D721Med (cell line): ENCODE data around the gene POLE.

Experiments
- DNase-seq: peaks from one replicate; pipeline ENCODE4 v3.0.0; 2011; ENCODE audit warnings: low spot score; ENCODE audit not compliant: insufficient read length
- FAIRE-seq: peaks from 2 replicates; lab custom pipeline; 2011; peaks lifted over from hg19 to GRCh38; lab: Jason Lieb, UNC
- CTCF ChIP-seq: IDR thresholded peaks from 2 replicates; pipeline ENCODE4 v1.5.1; 2012; ENCODE audit warnings: mild to moderate bottlenecking, control low read depth; ENCODE audit not compliant: insufficient read depth; ENCODE audit errors: missing control alignments

The POLE gene

GRCh38 chr12:132604668-132605441 is 82.3 kb downstream of the POLE start:
- DNase-seq, result no peak
- FAIRE-seq, result no peak
- TF ChIP-seq CTCF, result no peak

- DNase-seq, result no peak
- no peak for TF ChIP-seq CTCF
- FAIRE-seq, result no peak
These were observed 83.0 kb downstream of the POLE start for GRCh38 chr12:132604151-132604618.

DNA sequence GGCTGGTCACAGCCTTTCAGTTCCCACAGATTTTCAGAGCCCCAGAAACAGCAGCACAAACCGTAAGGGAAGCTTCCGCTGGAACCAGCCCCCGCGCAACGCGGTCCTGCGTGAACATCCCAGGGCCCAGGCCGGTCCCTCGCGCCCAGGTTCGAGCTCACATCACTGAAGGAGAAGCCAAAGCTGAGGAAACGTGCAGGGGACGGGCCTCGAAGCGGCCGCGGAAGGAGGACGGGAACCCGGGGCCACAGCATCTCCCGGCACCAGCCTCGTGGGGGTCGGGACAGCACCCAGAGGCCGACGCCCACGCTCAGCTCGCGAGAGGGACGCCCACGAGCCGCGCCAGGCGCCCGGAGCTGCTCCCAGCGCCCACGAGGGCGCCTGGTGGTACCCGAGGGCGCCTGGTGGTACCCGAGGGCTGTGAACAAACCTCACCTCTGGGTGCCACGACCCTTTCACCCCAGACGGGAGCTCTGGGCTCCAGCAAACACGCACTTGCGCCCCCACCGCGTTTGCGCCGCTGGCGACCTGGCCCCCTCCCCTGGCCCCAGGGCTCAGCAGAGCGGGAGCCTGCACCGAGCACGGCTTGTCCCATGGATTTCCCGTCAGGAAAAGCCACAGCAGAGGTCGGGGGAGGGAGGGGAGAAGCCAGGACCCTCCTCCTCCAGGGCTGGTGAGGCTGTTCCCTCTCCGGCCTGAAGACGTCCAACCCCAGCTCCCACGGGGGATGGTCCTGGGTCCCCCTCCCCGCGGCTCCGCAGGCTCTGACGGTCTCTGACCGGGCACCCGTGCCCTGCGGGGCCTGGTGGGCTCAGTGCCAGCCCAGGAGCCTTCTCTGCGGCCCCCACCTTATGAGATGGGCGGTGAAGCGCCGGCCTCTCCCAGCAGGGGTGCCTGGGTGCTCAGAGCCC is 83.6 kb downstream of the POLE start:
- no peak for FAIRE-seq
- no peak for DNase-seq
- TF ChIP-seq CTCF, result no peak

DNA sequence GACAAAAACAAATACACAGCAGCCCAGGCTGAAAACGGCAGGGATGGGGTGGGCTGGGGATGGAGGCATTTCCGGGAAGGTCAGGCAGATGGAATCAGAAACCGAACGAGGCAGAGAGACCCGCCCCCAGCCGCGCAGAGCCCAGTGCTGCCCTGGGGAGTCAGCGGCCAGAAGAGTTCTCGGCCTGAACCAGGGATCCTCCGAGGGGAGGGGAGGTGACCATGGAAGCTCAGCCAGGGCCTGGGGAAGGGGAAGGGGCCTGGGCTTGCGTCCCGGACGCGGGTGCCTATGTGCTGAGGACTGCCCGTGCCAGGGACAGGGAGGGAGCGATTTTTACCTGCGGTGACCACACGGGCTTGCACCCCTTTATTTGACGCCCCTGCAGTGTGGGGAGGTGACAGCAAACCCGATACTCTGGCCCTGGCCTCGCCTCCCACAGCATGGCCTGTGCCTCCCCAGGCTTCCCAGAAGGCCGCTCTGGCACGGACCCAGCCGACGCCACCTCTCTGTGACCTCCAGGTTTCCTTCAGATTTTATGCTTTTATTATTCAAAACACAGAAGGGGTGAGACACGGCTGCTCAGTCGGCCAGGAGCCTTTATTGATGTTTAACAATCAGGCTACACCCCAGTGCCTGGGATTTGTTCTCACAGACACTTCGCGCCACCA is 84.4 kb downstream of the POLE start:
- DNase-seq, result no peak
- FAIRE-seq, result no peak
- TF ChIP-seq CTCF, result no peak

DNA sequence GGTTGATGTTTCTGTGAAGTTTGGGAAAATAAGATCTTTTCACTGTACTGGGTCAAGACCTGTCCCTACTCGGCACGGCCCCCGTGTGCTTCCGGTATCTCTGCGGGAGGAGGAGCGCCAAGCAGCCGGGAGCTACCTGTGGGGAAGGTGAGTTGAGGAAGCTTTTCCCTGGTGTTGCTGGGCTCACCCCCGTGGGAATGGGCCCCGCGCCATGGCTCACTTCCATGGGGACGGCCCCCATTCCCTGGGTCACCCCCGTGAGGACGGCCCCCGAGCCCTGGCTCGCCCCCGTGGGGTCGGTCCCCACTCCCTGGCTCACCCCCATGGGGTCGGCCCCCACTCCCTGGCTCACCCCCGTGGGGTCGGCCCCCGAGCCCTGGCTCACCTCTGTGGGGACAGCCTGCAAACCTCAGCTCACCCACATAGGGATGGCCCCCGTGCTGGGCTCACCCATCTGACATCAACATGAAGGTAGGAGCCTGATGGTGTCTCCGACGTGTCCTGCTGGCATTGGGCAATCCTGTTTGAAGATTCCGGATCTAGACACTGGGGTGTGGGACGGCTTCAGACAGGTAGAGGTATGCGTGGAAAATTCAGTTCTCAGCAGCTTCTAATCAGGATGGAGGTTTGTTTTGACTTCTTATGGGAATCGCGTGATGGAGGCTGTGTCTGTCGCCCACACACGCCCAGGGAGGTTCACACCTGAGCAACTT is 85.8 kb downstream of the POLE start:
- no peak for FAIRE-seq
- no peak for TF ChIP-seq CTCF

More for the DNA sequence above, 85.8 kb downstream of the POLE start:
- DNase-seq, result no peak
